NCI-H2107 treated with DMSO at 0.1 percent for 48 hours (cell line): ENCODE results near the gene LEMD1.
"Not testable (repeated sequence)": the region's sequence is repeated elsewhere in the genome, so short reads cannot be mapped to it uniquely, and the experiment has no call there.

Experiments
- DNase-seq: peaks from one replicate; lab custom pipeline; 2025; ENCODE audit not compliant: unreplicated experiment; lab: John Stamatoyannopoulos, UW

Gene LEMD1

DNA sequence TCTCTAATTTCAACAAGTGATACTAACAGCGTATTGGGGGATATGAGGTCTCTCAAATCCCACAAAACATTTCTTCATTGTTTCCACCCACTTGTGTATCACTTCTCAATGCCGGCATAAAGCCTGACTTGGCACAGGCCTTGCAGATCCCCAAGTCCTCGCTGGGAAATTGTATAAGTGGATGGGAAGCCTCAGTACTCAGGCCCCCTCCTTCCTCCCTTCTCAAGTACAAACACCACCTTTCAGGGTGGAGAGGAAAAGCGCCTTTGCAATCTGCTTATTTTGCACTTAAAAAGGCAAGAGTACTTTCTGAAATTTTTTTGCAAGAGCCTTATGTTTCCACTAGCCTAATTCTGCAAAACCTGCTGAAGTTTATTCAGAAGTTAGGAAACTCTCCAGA lies 39.3 kb downstream of the LEMD1 start:
- peak; percentile 80 for DNase-seq

DNA sequence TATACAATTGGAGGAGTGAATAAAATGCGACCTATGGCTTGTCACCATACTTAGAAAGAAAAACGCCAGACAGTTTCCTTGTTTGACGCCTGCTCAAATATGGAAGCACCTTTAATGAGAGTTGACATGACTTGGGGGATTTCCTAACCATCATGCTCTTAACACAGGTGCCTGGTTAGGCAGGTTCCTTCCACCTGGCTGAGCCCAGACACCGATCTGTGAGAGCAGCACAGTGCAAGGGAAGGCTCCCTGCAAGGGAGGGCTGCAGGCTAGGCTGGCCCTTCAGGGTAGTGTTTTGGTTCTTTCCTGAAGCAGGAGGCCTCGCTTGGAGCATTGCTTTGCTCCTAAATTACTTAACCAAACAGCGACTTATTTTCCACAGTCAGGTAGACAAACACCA lies 40.6 kb downstream of the LEMD1 start:
- no peak for DNase-seq

DNA sequence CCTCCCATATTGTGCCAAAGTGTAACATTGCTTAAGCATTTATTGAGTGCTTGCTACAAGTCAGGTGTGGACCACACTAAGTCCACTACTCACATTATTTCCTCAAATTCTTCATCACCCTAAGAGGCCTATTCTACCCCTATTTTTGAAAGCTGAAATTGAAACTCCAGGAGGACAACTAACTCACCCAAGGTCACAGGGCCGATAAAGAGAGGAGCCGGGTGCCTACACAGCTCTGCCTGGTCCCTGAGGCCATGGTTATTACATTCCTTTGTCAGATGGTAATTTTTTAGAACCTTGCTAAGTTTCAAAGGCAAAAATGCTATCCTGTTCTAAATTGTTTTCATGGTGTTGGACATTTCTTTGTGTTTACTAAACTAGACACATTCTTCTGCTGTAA lies 41.0 kb downstream of the LEMD1 start:
- no peak for DNase-seq

DNA sequence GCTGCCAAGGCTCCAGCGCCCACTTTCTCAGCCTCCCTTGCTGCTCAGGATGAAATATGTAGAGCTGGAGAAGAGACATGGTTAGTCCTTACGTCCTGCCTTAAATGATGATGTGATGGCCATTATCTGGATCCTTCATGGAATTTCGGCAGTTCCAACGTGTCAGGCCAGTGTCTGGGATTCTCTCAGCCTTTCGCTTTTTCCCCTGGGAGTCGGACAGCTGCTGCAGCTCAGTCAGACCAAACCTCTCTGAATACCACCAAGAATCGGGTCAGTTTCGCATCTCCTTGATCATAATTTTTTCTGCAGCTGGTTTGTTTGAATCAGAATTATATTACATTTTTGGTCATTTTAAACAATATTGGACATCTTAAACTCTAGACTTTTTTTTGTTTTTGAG lies 42.8 kb downstream of the LEMD1 start:
- DNase-seq = no peak

DNA sequence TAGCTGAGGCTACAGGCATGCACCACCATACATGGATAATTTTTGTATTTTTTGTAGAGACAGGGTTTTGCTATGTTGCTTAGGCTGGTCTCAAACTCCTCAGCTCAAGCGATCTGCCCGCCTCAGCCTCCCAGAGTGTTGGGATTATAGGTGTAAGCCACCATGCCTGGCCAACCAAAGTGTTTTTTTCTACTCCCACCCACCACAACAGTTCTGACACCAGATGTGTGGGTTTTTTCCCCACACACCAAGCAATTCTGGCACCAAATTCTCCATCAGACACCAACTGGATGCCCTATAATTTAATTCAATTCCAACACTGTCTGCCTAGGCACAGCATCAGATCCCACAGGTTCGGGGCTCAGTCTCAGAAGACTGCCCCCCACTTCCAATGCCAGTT lies 44.5 kb downstream of the LEMD1 start:
- DNase-seq = no peak

DNA sequence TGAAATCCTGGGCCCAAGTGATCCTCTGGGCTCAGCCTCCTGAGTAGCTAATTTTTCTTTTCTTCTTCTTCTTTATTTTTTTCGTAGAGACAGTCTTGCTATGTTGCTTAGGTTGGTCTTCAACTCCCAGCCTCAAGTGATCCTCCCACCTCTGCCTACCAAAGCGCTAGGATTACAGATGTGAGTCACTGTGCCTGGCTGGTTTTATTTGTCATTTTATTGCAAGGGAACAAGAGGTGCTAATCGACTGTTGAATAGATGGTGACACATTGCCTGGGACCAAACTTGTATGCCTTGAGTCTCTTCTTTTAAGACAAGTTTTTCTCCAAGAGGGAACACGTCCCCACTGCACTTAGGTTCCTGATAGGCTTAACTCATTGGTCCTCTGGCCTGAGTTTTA lies 45.1 kb downstream of the LEMD1 start:
- DNase-seq = no peak

DNA sequence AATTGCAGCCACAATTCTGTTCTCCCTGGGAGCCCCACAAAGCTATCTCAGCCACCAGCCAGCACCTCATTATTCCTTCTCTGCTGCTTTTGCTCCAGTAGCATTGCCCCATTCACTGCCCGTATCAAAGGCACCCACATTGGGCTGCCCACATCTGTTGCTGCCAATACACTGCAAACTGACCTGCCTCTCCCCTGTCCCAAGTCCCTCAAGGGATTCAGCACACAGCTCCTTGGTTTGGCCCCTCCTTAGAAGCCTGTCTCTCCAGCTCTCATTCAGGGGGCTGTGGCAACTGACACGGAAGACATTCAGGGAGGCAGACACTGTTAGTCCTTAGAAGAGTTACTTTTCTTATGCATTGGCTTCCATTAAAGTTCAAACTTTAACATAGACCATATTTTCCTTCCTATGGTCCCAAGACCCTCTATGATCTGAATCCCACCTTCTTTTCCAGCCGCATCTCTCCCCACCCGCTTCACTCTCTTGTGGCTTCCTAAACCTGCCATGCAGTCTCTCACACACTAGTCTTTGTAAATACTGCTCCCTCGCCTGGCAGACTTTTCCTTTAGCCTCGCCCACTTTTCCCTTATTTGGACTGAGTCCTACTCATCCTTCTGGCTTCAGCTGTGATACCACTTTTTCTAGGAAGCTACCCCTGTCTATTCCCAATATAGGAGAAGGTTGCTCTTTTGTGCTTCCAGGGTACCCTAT lies 45.9 kb downstream of the LEMD1 start:
- DNase-seq = peak; percentile 67

DNA sequence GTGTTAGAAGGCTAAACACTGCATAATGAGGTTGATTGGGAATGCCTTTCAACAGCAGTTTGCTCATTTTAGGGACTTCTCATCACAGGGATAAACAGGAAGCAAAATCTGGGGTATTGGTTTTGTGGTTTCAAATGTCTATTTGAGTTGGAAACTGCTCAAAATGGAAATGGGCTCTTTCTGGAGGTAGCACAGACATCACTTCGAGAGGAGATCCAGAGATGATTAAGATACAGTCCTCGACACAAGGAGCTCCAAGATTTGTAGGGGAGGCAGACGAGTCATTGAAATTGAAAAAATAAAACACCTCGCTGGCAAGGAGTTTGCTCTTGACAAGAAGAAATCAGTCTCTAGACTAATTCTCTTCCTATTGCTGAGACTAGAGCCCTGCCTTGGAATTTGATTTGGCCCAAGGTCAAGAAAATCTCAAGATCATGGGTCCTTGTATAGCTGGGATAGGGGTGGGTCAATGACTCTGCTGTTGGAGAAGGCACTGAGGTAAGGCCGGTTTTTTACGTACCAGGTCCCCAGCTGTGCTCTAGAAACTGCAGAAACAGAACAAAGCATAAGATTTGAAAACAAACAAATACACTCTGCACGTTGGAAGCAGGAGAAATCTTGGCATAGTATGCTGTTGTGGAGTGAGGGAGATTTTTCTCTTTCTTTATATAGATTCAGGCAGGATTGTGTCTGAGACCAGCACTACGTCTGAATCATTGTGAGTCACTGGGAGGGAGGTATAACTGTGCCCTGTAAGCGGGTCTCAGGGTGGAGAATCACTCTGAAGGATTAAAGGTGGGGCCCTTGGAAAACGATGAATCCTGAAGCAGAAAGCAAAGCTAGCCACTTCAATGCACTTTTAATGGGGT lies 47.4 kb downstream of the LEMD1 start:
- DNase-seq = no peak

DNA sequence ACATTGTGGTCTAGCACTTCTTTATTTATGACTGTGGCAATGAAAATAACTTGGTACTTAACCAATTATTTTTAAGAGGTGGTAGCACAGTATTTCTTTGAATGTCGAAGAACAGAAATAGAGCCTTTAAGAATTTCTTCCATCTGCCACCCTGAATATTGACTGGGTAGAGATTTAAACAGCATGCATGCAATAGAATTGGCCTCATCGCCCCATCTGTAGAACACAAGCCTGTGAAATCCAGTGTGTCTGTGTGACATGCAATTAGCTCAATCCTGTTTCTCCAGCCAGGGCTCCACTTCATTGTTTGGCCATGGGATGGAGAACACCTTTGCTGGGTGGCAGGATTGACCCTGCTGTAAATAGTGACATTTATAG lies 48.1 kb downstream of the LEMD1 start:
- no peak for DNase-seq

DNA sequence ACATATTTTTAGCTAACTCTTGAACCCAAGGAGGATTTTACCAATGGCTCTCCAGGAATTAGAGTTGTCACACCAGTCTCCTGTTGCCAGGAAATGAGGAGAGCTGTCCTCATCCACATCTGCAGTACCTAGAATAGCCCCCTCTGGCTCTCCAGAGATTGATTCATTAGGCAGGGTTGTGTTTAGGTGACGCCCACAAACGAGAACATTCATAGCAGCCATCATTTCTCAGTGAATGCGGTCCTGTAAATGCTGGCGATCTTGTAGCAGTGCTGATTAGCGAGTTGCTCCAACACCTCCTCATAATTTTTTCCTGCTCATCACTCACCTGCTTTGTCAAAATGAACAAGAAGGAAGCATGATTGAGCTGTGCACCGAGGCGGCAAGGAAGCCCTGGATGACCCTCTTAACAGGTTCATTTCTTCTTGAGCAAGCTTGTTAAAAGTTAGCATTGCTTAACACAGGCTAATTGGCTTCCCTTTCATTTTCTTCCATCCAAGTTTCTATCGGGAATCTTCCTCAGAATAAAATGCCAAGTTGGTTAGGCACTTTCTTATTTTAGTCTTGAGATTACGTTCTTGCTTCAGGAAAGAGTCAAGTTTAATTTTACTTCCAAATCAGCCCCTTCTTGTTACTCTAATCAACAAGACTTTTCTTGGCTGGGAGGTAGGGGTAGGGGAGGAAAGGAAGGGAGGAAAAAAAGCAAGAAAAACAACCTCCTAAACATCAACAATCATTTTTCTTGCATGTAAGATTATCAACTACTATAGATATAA lies 48.6 kb downstream of the LEMD1 start:
- no peak for DNase-seq

DNA sequence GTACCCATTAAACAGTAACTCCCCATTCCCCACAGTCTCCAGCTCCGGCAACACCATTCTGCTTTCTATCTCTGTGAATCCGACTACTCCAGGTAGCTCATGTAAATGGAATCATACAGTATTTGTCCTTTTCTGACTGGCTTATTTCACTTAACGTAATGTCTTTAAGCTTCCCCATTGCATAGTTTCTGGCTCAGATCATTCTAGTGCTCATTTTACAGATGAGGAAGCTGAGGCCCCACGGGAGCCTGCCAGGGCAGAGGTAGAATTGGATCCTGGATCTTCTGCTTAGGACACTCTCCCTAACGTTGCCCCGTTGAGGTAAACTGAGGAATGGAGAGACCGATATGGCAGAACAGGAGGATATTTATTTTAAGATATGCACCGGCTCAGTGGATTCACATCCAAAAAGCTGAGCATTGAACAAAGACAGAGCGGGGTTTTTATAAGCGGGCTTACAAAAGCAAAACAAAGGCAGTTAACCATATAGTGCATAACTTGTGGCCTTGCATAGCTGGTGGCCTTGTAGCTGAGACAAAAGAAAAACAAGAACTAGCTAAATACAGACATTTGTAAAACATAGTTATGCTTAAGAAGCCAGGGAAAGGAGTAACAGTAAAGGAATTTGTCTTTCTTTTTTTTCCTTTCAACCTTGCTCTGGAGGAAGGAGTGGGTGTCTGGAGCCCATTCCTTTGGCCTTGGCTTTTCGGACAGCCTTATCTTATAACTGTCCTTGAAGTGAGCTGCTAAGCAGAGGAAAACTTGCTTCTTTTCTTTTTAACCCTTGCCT lies 49.8 kb downstream of the LEMD1 start:
- DNase-seq = no peak

DNA sequence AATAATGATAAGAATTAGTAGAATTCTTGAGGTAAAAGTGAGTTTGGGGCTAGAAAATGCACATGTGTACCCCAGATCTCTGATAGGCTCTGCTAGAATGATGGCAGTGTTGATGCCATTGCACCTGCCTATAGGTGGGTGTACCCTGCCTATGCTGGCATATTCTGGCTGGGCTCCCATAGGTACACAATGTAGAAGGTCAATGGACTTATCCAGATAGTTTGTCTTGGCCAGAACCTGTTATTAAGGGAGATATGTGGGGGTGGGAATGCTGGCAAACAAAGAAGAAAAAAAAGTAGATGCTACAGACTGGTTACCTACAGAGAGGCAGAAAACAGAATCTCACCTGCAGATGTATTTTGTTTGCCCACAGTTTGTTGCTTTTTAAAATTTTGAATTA lies 51.1 kb downstream of the LEMD1 start:
- no peak for DNase-seq

DNA sequence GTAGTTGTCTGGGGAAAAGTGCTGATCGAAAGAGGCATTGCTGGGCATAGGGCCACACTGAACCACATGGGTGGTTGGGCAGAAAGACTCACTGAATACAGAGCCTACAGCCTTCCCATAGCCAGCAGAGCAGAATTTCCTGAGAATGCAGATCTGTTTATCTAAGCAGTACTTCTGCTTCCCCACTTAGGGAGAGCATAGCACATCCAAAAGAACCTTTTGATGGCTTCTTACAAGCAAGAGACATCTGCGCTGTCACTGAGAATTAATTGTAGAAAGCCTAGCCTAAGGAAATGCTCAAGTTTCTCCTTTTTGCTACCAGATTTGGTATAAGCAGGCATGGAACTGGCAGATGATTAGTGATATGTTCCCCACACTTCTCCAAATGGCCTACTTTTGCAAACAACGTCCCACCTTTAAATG lies 52.1 kb downstream of the LEMD1 start:
- no peak for DNase-seq

DNA sequence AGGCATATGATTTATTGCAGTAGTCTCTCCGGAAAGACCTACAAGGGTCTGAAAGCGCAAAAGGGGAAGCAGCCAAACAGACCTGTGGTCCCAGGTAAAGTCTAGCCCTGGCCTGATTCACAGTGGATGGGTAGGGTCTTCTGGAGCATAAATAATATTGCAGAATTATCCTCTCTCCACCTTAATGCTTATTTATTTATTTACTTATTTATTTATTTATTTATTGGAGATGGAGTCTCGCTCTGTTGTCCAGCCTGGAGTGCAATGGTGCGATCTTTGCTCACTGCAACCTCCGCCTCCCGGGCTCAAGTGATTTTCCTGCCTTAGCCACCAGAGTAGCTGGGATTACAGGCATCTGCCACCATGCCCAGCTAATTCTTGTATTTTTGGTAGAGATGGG lies 53.4 kb downstream of the LEMD1 start:
- DNase-seq = no peak

DNA sequence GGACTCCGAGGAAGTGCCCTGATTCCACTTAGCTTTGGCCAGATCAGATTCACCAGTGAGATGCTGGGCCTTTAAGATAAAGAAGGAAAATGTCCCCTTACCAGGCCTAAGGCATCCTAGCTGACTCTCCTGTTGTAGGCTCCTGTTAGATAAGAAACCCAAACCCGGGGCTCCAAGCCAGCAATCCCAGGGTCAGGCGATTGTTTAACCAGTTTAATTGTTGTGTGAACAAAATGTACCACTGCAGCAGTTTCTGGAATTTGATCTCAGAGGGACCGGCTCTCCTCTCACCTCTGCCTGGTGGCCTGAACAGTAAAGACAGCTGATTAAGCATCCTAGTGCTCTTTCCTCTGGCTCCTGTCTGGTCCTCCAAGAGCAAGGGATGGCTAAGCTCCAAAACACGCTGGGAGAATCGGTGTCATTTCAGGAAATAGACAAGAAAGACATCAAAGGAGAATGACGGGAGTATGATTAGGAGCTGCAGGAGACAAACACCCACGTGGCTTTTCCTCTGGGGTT lies 55.9 kb downstream of the LEMD1 start:
- peak; percentile 74 for DNase-seq

DNA sequence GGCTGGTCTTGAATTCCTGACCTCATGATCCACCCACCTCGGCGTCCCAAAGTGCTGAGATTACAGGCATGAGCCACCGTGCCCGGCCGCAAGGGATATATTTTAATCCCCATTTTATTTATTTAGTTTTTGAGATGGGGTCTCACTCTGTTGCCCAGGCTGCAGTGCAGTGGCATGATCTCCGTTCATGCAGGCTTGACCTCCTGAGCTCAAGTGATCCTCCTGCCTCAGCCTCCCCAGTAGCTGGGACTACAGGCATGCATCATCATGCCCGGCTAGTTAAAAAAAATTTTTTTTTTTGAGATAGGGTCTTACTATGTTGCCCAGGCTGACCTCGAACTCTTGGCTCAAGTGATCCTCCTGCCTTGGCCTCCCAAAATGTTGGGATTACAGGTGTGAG lies 56.8 kb downstream of the LEMD1 start:
- not testable (repeated sequence) for DNase-seq

DNA sequence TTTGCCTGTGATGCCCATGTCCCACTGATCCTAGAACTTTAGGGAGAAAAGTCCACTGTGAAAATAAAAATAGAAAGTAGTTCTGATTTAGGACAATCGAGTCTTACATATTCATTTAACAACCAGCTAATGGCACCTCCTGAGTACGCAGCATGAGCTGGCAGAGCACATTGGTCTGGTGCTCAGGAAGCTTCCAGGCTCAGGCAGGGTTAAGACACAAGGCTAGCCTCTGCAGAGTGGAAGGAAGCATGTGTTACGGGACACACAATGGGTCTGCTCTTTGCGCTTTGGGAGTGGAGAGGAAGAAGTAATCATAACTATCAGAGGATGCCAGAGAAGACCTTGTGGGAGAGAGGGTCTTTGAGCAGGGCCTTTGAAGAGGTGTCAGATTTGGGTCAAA lies 61.0 kb downstream of the LEMD1 start:
- no peak for DNase-seq

DNA sequence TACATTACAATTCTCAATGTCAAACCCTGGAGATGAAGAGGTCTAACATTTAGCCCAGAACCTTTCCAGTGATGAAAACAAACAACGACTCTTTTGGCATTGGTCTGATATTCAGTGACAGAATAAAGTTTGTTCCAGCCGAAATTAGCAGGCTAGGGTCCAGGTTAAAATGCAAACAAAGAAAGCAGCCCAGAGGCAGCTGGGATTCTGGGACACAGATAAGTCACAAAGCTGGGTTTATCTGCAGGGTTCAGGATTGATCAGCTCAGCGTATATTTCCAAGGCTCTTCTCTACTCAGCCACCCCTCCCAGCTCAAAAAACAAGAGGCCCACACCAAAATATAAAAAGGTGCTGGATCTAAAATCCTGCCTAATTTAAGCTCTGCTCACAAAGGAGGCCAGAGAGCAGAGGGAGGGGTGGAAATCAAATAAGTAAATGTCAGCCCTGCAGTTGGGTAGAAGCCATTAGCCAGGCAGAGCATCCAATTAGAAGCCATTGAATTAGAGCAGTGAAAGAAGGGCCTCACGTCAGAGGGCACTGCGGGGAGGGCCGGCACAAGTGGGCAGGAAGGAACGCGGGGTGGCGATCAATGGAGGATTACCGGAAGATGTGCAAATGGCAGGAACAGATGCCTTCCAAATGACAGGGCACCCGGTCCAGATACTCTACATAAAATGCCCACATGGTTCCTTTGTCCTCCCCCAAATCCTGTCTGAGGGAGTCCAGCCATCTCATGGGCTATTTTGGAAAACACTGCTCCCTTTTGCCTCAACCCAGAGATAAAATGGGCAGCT lies 61.9 kb downstream of the LEMD1 start:
- no peak for DNase-seq

DNA sequence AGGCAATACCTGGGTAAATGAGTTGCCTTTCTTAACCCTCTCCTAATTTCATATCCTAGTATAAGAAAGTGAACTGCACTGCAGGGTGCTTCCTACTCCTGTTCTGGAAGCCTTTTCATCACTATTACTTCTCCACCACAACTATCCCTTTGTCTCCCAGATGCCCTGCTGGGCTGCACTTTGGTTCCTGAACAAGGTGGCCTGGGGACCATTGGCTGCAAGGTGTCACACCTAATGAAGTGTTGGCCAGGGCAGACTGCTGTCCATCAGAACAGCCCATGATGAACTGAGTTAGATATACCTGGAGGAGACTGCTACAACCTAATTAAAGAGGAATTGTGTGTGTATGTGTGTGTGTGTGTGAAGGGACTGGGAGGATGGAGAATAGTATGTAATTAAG lies 63.3 kb downstream of the LEMD1 start:
- DNase-seq = no peak

DNA sequence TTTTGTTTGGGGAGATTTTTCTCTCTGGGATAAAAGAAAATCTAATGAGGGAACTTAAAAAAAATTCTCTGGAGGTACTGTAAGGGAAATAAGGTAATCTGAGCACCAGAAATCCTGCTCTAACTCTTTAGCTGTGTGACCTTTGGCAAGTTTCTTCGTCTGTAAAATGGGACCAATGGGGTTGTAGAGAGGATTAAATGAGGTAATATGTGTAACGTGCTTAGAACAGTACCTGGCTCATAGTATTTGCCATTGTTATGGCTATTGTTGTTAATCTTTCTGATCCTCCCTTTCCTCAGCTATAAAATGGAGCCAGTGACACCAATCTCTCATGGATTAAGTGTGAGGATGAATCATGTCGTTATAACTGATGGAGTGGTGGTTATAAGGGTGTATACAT lies 64.3 kb downstream of the LEMD1 start:
- no peak for DNase-seq
